GM10248 (cell line): ENCODE results near the gene CTSZ.
"Not testable (repeated sequence)": the region's sequence is repeated elsewhere in the genome, so short reads cannot be mapped to it uniquely, and the experiment has no call there.

Experiments
- CTCF ChIA-PET: fragments of 300-600 bp; sonication (Branson Sonifier 250); formaldehyde crosslinking; extraction: SDS; loops from one replicate; lab custom pipeline; 2021; ENCODE audit warnings: antibody characterized with exemption; lab: Yijun Ruan, JAX
- POLR2A ChIA-PET: fragments of 350-650 bp; sonication (Branson Sonifier 250); formaldehyde crosslinking; extraction: SDS; loops from one replicate; lab custom pipeline; 2020; ENCODE audit warnings: antibody characterized with exemption; lab: Yijun Ruan, JAX
- DNase-seq: peaks from one replicate; pipeline ENCODE4 v3.0.0; 2012; ENCODE audit errors: extremely low spot score
- CTCF ChIP-seq: IDR thresholded peaks from 2 replicates; pipeline ENCODE4 v1.5.1; 2012; ENCODE audit warnings: mild to moderate bottlenecking, low read depth; ENCODE audit errors: extremely low read depth, missing control alignments, control extremely low read depth

CTSZ gene

GRCh38 chr20:59042151-59042795 lies 35.2 kb upstream of the CTSZ start, which contains the start of gene PRELID3B:
Gene PRELID3B (minus strand): TSS chr20:59042786. CDS start chr20:59042730, 56 bp downstream.
- TF ChIP-seq CTCF: no peak
- DNase-seq: peak; percentile 36
- ChIA-PET CTCF (interaction anchor here (1.4 to 2.5 kb wide), 2 partner anchors 10 to 138 kb away, joined by 3 to 9 read pairs; partner anchors contain the start of gene ATP5F1E), POLR2A (interaction anchor here (0.6 kb wide), 1 partner anchor 10 kb away, joined by 3 read pairs; the partner anchor contains the start of gene ATP5F1E)

- CTCF ChIA-PET: interaction anchor here (1.7 kb wide), 1 partner anchor 10 kb away, joined by 5 read pairs; the partner anchor contains the start of gene ATP5F1E
- POLR2A ChIA-PET, DNase-seq: not testable (repeated sequence)
Measured at GRCh38 chr20:59041487-59041886, 34.4 kb upstream of the CTSZ start.

GRCh38 chr20:59040667-59041066 lies 33.6 kb upstream of the CTSZ start:
- no peak for DNase-seq
- ChIA-PET POLR2A (interaction anchor here (1.1 kb wide), 1 partner anchor 8 kb away, joined by 3 read pairs; the partner anchor contains the start of gene ATP5F1E), CTCF (interaction anchor here (0.7 to 1.7 kb wide), 3 partner anchors 9 to 167 kb away, joined by 3 to 5 read pairs (median 4); partner anchors contain the start of gene ATP5F1E)
- TF ChIP-seq CTCF: no peak

- ChIA-PET CTCF (no interaction called here), POLR2A (no interaction called here)
- no peak for TF ChIP-seq CTCF
- no peak for DNase-seq
Measured at GRCh38 chr20:59039233-59039632, 32.2 kb upstream of the CTSZ start.

GRCh38 chr20:59037386-59037785 lies 30.3 kb upstream of the CTSZ start:
- ChIA-PET CTCF (no interaction called here), POLR2A (no interaction called here)
- no peak for DNase-seq
- TF ChIP-seq CTCF: no peak

GRCh38 chr20:59035381-59035780 lies 28.3 kb upstream of the CTSZ start:
- TF ChIP-seq CTCF: no peak
- ChIA-PET CTCF (no interaction called here), POLR2A (no interaction called here)
- no peak for DNase-seq

GRCh38 chr20:59033616-59034165 lies 26.6 kb upstream of the CTSZ start:
- ChIA-PET POLR2A (no interaction called here), CTCF (interaction anchor here (1.0 to 2.0 kb wide), 5 partner anchors 9 to 383 kb away, joined by 3 to 9 read pairs (median 4); partner anchors contain the start of genes PRELID3B and STX16)
- DNase-seq: no peak
- TF ChIP-seq CTCF: no peak
